ENCODE results near the gene USP40.

USP40 gene

GRCh38 chr2:233598952-233599351, 32.4 kb upstream of the USP40 start:
- H3K27ac ChIP-seq (ENCODE audit: extremely low read depth, low read depth, low read length): no peak overlapping the region
- H3K36me3 ChIP-seq (ENCODE audit: control insufficient read depth in 2 of 2, insufficient read depth in 1 of 2, low read length in 2 of 2): no peaks in the 10 kb centered on the region
- CTCF ChIA-PET: interaction anchor here (0.7 kb wide), 1 partner anchor 16 kb away, joined by 3 read pairs; no protein-coding TSS in a partner anchor
- H3K4me3 ChIP-seq (ENCODE audit: low read depth, low read length): no peak overlapping the region
- no peaks in the 10 kb centered on the region for H3K4me1 ChIP-seq (ENCODE audit: control insufficient read depth, insufficient read depth, low read length)
- POLR2A ChIA-PET: no interaction called here
- no peaks in the 10 kb centered on the region for H3K9me3 ChIP-seq (ENCODE audit: control insufficient read depth, insufficient read depth, low read depth, low read length)
- TF ChIP-seq ZNF639 (tag by site-specific recombination; IDR thresholded peaks at IDR 0.05) (no peak), YY1 (tag by site-specific recombination; IDR thresholded peaks at IDR 0.05) (no peak), SP2 (tag by site-specific recombination; IDR thresholded peaks at IDR 0.05) (no peak), MZF1 (tag by site-specific recombination; IDR thresholded peaks at IDR 0.05; ENCODE audit: borderline replicate concordance) (no peak), GLI4 (tag by site-specific recombination; IDR thresholded peaks at IDR 0.05) (no peak), ZNF132 (tag by site-specific recombination; IDR thresholded peaks at IDR 0.05; ENCODE audit: borderline replicate concordance) (no peak), ELK4 (IDR thresholded peaks at IDR 0.05; ENCODE audit: borderline replicate concordance, low read depth, low read length) (no peak), ZNF292 (tag by site-specific recombination; IDR thresholded peaks at IDR 0.05; ENCODE audit: borderline replicate concordance, low read depth) (no peak), KLF10 (tag by site-specific recombination; IDR thresholded peaks at IDR 0.05) (no peak)
- TF ChIP-seq, protein P1, sequence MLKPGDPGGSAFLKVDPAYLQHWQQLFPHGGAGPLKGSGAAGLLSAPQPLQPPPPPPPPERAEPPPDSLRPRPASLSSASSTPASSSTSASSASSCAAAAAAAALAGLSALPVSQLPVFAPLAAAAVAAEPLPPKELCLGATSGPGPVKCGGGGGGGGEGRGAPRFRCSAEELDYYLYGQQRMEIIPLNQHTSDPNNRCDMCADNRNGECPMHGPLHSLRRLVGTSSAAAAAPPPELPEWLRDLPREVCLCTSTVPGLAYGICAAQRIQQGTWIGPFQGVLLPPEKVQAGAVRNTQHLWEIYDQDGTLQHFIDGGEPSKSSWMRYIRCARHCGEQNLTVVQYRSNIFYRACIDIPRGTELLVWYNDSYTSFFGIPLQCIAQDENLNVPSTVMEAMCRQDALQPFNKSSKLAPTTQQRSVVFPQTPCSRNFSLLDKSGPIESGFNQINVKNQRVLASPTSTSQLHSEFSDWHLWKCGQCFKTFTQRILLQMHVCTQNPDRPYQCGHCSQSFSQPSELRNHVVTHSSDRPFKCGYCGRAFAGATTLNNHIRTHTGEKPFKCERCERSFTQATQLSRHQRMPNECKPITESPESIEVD (tag by site-specific recombination; IDR thresholded peaks at IDR 0.05): no peak

- no peak overlapping the region for H3K27ac ChIP-seq (ENCODE audit: extremely low read depth, low read depth, low read length)
- H3K4me3 ChIP-seq (ENCODE audit: low read depth, low read length): no peak overlapping the region
- H3K9me3 ChIP-seq (ENCODE audit: control insufficient read depth, insufficient read depth, low read depth, low read length): no peaks in the 10 kb centered on the region
- ChIA-PET POLR2A (no interaction called here), CTCF (interaction anchor here (1.3 kb wide), 1 partner anchor 114 kb away, joined by 4 read pairs; no protein-coding TSS in a partner anchor)
- H3K36me3 ChIP-seq (ENCODE audit: control insufficient read depth in 2 of 2, insufficient read depth in 1 of 2, low read length in 2 of 2): no peaks in the 10 kb centered on the region
- TF ChIP-seq KLF10 (tag by site-specific recombination; IDR thresholded peaks at IDR 0.05) (no peak), ZBTB20 (tag by site-specific recombination; IDR thresholded peaks at IDR 0.05) (no peak), ZNF214 (tag by site-specific recombination; IDR thresholded peaks at IDR 0.05; ENCODE audit: borderline replicate concordance) (no peak), ZNF423 (tag by site-specific recombination; IDR thresholded peaks at IDR 0.05) (no peak), ZNF155 (tag by site-specific recombination; IDR thresholded peaks at IDR 0.05) (no peak), ZNF112 (tag by site-specific recombination; IDR thresholded peaks at IDR 0.05) (no peak)
- TF ChIP-seq, protein P2, sequence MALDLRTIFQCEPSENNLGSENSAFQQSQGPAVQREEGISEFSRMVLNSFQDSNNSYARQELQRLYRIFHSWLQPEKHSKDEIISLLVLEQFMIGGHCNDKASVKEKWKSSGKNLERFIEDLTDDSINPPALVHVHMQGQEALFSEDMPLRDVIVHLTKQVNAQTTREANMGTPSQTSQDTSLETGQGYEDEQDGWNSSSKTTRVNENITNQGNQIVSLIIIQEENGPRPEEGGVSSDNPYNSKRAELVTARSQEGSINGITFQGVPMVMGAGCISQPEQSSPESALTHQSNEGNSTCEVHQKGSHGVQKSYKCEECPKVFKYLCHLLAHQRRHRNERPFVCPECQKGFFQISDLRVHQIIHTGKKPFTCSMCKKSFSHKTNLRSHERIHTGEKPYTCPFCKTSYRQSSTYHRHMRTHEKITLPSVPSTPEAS (tag by site-specific recombination; IDR thresholded peaks at IDR 0.05): no peak
- H3K4me1 ChIP-seq (ENCODE audit: control insufficient read depth, insufficient read depth, low read length): no peaks in the 10 kb centered on the region
Observed at GRCh38 chr2:233597522-233597921, 30.9 kb upstream of the USP40 start.

DNA sequence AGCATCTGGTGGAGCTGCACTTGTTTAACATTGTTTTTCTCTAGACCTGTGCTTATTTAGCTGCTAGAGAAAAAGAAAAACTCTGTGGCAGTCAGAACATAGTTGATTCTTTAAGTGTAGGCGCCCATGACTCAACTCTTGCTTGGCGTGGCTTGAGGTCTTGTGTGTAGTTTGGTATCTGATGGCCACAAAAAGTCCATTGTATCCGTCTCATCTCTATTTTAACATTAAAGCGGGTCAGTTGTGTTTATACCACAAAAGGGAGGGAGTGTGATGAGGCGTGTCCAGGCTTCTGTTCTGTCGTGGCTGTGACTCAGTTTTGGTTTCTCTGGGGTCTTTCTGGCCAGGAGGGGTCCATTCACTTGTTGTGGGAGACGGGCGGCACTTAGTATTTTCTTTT, 26.6 kb upstream of the USP40 start:
- Histone ChIP-seq H3K4me1 (ENCODE audit: control insufficient read depth, insufficient read depth, low read length) (no peaks in the 10 kb centered on the region), H3K27ac (ENCODE audit: extremely low read depth, low read depth, low read length) (no peak overlapping the region), H3K9me3 (ENCODE audit: control insufficient read depth, insufficient read depth, low read depth, low read length) (no peaks in the 10 kb centered on the region), H3K36me3 (ENCODE audit: control insufficient read depth in 2 of 2, insufficient read depth in 1 of 2, low read length in 2 of 2) (no peaks in the 10 kb centered on the region), H3K4me3 (ENCODE audit: low read depth, low read length) (no peak overlapping the region)
- ChIA-PET CTCF (no interaction called here), POLR2A (no interaction called here)
- no peak for TF ChIP-seq ZNF146 (tag by site-specific recombination; IDR thresholded peaks at IDR 0.05)
- TF ChIP-seq, protein P3, sequence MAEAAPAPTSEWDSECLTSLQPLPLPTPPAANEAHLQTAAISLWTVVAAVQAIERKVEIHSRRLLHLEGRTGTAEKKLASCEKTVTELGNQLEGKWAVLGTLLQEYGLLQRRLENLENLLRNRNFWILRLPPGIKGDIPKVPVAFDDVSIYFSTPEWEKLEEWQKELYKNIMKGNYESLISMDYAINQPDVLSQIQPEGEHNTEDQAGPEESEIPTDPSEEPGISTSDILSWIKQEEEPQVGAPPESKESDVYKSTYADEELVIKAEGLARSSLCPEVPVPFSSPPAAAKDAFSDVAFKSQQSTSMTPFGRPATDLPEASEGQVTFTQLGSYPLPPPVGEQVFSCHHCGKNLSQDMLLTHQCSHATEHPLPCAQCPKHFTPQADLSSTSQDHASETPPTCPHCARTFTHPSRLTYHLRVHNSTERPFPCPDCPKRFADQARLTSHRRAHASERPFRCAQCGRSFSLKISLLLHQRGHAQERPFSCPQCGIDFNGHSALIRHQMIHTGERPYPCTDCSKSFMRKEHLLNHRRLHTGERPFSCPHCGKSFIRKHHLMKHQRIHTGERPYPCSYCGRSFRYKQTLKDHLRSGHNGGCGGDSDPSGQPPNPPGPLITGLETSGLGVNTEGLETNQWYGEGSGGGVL (tag by site-specific recombination; IDR thresholded peaks at IDR 0.05): no peak
- no peak for TF ChIP-seq KLF17 (tag by site-specific recombination; IDR thresholded peaks at IDR 0.05)
- TF ChIP-seq, protein P4, sequence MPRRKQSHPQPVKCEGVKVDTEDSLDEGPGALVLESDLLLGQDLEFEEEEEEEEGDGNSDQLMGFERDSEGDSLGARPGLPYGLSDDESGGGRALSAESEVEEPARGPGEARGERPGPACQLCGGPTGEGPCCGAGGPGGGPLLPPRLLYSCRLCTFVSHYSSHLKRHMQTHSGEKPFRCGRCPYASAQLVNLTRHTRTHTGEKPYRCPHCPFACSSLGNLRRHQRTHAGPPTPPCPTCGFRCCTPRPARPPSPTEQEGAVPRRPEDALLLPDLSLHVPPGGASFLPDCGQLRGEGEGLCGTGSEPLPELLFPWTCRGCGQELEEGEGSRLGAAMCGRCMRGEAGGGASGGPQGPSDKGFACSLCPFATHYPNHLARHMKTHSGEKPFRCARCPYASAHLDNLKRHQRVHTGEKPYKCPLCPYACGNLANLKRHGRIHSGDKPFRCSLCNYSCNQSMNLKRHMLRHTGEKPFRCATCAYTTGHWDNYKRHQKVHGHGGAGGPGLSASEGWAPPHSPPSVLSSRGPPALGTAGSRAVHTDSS (tag by site-specific recombination; IDR thresholded peaks at IDR 0.05): no peak
- TF ChIP-seq, protein P5, sequence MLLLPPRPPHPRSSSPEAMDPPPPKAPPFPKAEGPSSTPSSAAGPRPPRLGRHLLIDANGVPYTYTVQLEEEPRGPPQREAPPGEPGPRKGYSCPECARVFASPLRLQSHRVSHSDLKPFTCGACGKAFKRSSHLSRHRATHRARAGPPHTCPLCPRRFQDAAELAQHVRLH (tag by site-specific recombination; IDR thresholded peaks at IDR 0.05): no peak
- TF ChIP-seq GLIS2 (tag by site-specific recombination; IDR thresholded peaks at IDR 0.05): no peak

All from HEK293 (cell line).